Activated B cell treated with CpG ODN at 0.5 μM for 24 hours (primary cell): ENCODE measurements around the gene NFKBIL1. TPM values are rescaled to one million over a fixed set of nuclear protein-coding genes. Genes with fewer than 3 reads are reported as not detected.
A peak's percentile ranks its signal among the peaks of the same experiment; 100 is the strongest.

Experiments used
- ATAC-seq: fragments of 200-7000 bp; cut with Tn5 transposase; one replicate; pipeline ENCODE4 v1.10.0; 2021; ENCODE audit warnings: low read depth, mild to moderate bottlenecking, moderate library complexity
- CTCF ChIA-PET: fragments of 350-600 bp; sonication (Branson Sonifier 250); formaldehyde crosslinking; loops from one replicate; lab custom pipeline; 2021; ENCODE audit warnings: antibody characterized with exemption; lab: Charles Lee
- POLR2A ChIA-PET: fragments of 350-600 bp; sonication (Branson Sonifier 250); formaldehyde crosslinking; loops from one replicate; lab custom pipeline; 2021; ENCODE audit warnings: antibody characterized with exemption; lab: Charles Lee
- DNase-seq: peaks from one replicate; pipeline ENCODE4 v3.0.0; 2022
- H3K27ac Mint-ChIP-seq: one replicate; pipeline ENCODE4 v1.8.0; 2020; ENCODE audit warnings: mixed read lengths
- H3K27me3 Mint-ChIP-seq: one replicate; pipeline ENCODE4 v1.8.0; 2021; ENCODE audit warnings: mixed read lengths
- H3K36me3 Mint-ChIP-seq: one replicate; pipeline ENCODE4 v1.8.0; 2021; ENCODE audit warnings: low read depth, mixed read lengths
- H3K4me1 Mint-ChIP-seq: one replicate; pipeline ENCODE4 v1.8.0; 2021; ENCODE audit warnings: mixed read lengths
- H3K4me3 Mint-ChIP-seq: one replicate; pipeline ENCODE4 v1.8.0; 2020; ENCODE audit warnings: mild to moderate bottlenecking, mixed read lengths
- H3K9me3 Mint-ChIP-seq: one replicate; pipeline ENCODE4 v1.8.0; 2020; ENCODE audit warnings: mixed read lengths
- CTCF ChIP-seq: fragments of 200-600 bp; IDR thresholded peaks from one replicate; pipeline ENCODE4 v1.8.0; 2022; ENCODE audit warnings: antibody characterized with exemption, mild to moderate bottlenecking
- intact Hi-C: fragments of 100-400 bp; cut with micrococcal nuclease; formaldehyde crosslinking; loops from one replicate; pipeline ENCODE4 v1.15.1; 2024
- total RNA-seq: library from RNA; stranded (reverse); gene quantifications from 2 replicates; pipeline ENCODE4 v1.2.3, GENCODE V29; 2022

Gene NFKBIL1
- total RNA-seq, 1 donor from 2014 or later, result 16.7 TPM

- peaks cover 85% of the 10 kb centered on the region for H3K4me1 Mint-ChIP-seq
- ATAC-seq (no peak), DNase-seq (no peak)
- POLR2A ChIA-PET, result interaction anchor here (0.6 to 26.0 kb wide), 12 partner anchors 0 to 697 kb away, joined by 3 to 1155 read pairs (median 20); partner anchors contain the start of genes ATP6V1G2, BAG6, DDX39B and LST1
- H3K27me3 Mint-ChIP-seq, result no peaks in the 10 kb centered on the region
- no peak for TF ChIP-seq CTCF
- CTCF ChIA-PET, result interaction anchor here (2.5 to 25.7 kb wide), 4 partner anchors 7 to 24 kb away, joined by 11 to 611 read pairs (median 305); partner anchors contain the start of genes ATP6V1G2, DDX39B, LST1 and LTB
- peak overlapping the region; percentile 98 for H3K4me3 Mint-ChIP-seq
- peak overlapping the region; percentile 99 for H3K27ac Mint-ChIP-seq
- peaks cover 74% of the 10 kb centered on the region for H3K36me3 Mint-ChIP-seq
- H3K9me3 Mint-ChIP-seq, result no peaks in the 10 kb centered on the region
- intact Hi-C loops, result loop anchor here (1.0 kb wide), 1 partner anchor 9 kb away; the partner anchor contains the start of gene LST1
Measured at GRCh38 chr6:31576897-31577578, 29.6 kb downstream of the NFKBIL1 start.

- H3K4me1 Mint-ChIP-seq, result peaks cover 85% of the 10 kb centered on the region
- intact Hi-C loops, result no loop called here
- ATAC-seq, result no peak
- H3K4me3 Mint-ChIP-seq, result peak overlapping the region; percentile 98
- CTCF ChIA-PET, result interaction anchor here (0.7 to 25.7 kb wide), 4 partner anchors 9 to 252 kb away, joined by 4 to 611 read pairs (median 294); partner anchors contain the start of genes ATP6V1G2, DDX39B, NCR3 and NFKBIL1
- DNase-seq, result no peak
- peaks cover 71% of the 10 kb centered on the region for H3K36me3 Mint-ChIP-seq
- H3K27ac Mint-ChIP-seq, result peak overlapping the region; percentile 99
- POLR2A ChIA-PET, result interaction anchor here (0.6 to 26.0 kb wide), 8 partner anchors 1 to 272 kb away, joined by 3 to 1155 read pairs (median 129); partner anchors contain the start of genes ATP6V1G2, BAG6, LST1 and LTA
- no peaks in the 10 kb centered on the region for H3K9me3 Mint-ChIP-seq
- no peaks in the 10 kb centered on the region for H3K27me3 Mint-ChIP-seq
- no peak for TF ChIP-seq CTCF
Measured at GRCh38 chr6:31577579-31577966, 30.2 kb downstream of the NFKBIL1 start.

- ChIA-PET POLR2A (interaction anchor here (12.8 to 26.0 kb wide), 4 partner anchors 2 to 26 kb away, joined by 234 to 1155 read pairs (median 868); partner anchors contain the start of genes LST1, LTA, LTB and NCR3), CTCF (interaction anchor here (0.7 to 25.7 kb wide), 4 partner anchors 10 to 252 kb away, joined by 4 to 611 read pairs (median 294); partner anchors contain the start of genes ATP6V1G2, DDX39B, NCR3 and NFKBIL1)
- DNase-seq, result no peak
- no peak for ATAC-seq
- Mint-ChIP-seq H3K4me1 (peaks cover 83% of the 10 kb centered on the region), H3K27ac (peak overlapping the region; percentile 94), H3K9me3 (no peaks in the 10 kb centered on the region), H3K36me3 (peaks cover 63% of the 10 kb centered on the region), H3K4me3 (peak overlapping the region; percentile 78), H3K27me3 (no peaks in the 10 kb centered on the region)
- intact Hi-C loops, result no loop called here
- TF ChIP-seq CTCF, result no peak
Measured at GRCh38 chr6:31578184-31579118, 31.0 kb downstream of the NFKBIL1 start.

GRCh38 chr6:31579119-31579505, 31.7 kb downstream of the NFKBIL1 start:
- Mint-ChIP-seq H3K9me3 (no peaks in the 10 kb centered on the region), H3K4me1 (peaks cover 83% of the 10 kb centered on the region), H3K27me3 (no peaks in the 10 kb centered on the region), H3K4me3 (peak overlapping the region; percentile 78), H3K27ac (peak overlapping the region; percentile 94), H3K36me3 (peaks cover 57% of the 10 kb centered on the region)
- DNase-seq, result no peak
- no peak for ATAC-seq
- ChIA-PET POLR2A (interaction anchor here (12.8 to 26.0 kb wide), 4 partner anchors 2 to 27 kb away, joined by 234 to 1155 read pairs (median 868); partner anchors contain the start of genes LST1, LTA, LTB and NCR3), CTCF (interaction anchor here (2.2 to 25.7 kb wide), 3 partner anchors 11 to 26 kb away, joined by 12 to 611 read pairs (median 577); partner anchors contain the start of genes ATP6V1G2, DDX39B, NCR3 and NFKBIL1)
- TF ChIP-seq CTCF, result no peak
- intact Hi-C loops, result no loop called here
